Mesodermal cell (in vitro differentiated cells): Measurements from ENCODE around the gene TOMM7.
A peak's percentile ranks its signal among the peaks of the same experiment; 100 is the strongest.

Experiments used
- H3K27ac ChIP-seq: 2 replicates; pipeline ENCODE4 v1.7.0; 2013; ENCODE audit warnings: mild to moderate bottlenecking, low read depth, low read length, moderate library complexity; ENCODE audit not compliant: severe bottlenecking
- H3K36me3 ChIP-seq: 2 replicates; pipeline ENCODE4 v1.7.1; 2013; ENCODE audit warnings: mild to moderate bottlenecking, low read length, moderate library complexity; ENCODE audit not compliant: control insufficient read depth, insufficient read depth
- H3K4me1 ChIP-seq: one replicate; pipeline ENCODE4 v1.7.1; 2013; ENCODE audit warnings: mild to moderate bottlenecking, low read length; ENCODE audit not compliant: insufficient read depth, control insufficient read depth, poor library complexity, severe bottlenecking
- H3K4me3 ChIP-seq: 2 replicates; pipeline ENCODE4 v1.7.0; 2013; ENCODE audit warnings: low read length, control low read depth, mild to moderate bottlenecking; ENCODE audit not compliant: insufficient read depth, poor library complexity, severe bottlenecking; ENCODE audit errors: extremely low read depth
- H3K9me3 ChIP-seq: 2 replicates; pipeline ENCODE4 v1.7.1; 2013; ENCODE audit warnings: mild to moderate bottlenecking, low read length, moderate library complexity; ENCODE audit not compliant: control insufficient read depth
- WGBS, 2 experiments: methylation state at CpG; one replicate each; pipeline ENCODE4 v1.1.5; 2013; ENCODE audit warnings: missing lambda C conversion rate in 2 of 2; ENCODE audit not compliant: insufficient coverage in 2 of 2; 5-methylcytosine and 5-hydroxymethylcytosine counted together

TOMM7 gene

GRCh38 chr7:22821702-22822485 is 755 bp downstream of the TOMM7 start:
- no peaks in the 10 kb centered on the region for H3K9me3 ChIP-seq
- peaks cover 13% of the 10 kb centered on the region for H3K36me3 ChIP-seq
- H3K4me3 ChIP-seq = peak overlapping the region; percentile 69
- 0 to 10% methylated on average over 2 to 4 of the region's 18 CpGs for WGBS, 2 experiments
- peak overlapping the region; percentile 72 for H3K27ac ChIP-seq
- peaks cover 12% of the 10 kb centered on the region for H3K4me1 ChIP-seq

DNA sequence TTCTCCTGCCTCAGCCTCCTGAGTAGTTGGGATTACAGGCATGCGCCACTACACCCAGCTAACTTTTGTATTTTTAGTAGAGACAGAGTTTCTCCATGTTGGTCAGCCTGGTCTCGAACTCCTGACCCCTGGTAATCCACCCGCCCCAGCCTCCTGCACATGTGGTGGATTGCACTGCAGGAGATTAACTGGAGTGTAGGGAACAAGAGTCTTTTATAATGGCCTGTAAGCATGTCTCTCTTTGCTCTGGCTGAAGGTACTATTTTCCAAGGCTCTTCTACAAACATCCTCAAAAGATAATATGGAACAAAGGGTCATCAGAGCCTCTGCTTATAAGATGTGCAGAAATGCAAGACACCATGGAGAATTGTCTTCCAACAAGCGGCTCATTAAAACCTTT is 3.2 kb downstream of the TOMM7 start:
- no peak overlapping the region for H3K4me3 ChIP-seq
- peaks cover 12% of the 10 kb centered on the region for H3K4me1 ChIP-seq
- peaks cover 36% of the 10 kb centered on the region for H3K36me3 ChIP-seq
- WGBS, 2 experiments = 96 to 100% methylated on average over 1 to 4 of the region's 4 CpGs
- no peaks in the 10 kb centered on the region for H3K9me3 ChIP-seq
- H3K27ac ChIP-seq = no peak overlapping the region

DNA sequence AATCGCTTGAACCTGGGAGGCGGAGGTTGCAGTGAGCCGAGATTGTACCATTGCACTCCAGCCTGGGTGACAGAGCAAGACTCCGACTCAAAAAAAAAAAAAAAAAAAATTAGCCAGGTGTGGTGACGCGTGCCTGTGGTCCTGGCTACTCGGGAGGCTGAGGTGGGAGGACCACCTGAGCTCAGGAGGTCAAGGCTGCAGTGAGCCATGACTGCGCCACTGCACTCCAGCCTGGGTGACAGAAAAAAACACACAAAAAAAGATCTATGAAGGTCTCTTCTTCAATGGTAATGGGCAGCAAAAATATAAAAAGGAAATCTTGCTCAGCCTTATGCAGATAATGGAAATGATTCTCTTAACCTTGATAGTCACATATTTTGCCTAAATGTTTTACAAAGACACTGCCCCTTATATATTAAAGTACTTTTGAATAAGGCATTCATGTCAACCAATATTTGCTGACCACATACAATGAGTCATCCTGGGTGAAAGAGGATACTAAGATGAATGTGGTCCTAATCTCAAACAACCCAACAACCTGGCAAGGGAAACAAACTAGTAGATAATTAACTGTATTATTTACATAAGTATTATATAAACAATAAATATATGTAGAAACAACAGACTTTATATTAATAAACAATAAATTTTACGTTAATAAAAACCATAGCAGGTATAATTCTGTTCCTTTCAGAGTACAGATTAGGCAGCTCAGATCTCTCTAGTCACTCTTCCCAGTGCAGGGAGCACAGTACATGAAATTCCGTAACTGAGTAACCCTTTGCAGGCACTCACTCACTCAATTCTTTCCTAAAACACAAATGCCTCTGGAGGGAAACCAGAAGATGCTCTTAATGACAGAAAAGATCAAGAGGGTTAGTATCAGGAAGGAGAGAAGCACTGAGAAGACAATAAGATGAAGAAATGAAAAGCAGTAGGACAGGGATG is 8.1 kb downstream of the TOMM7 start:
- peaks cover 10% of the 10 kb centered on the region for H3K4me1 ChIP-seq

DNA sequence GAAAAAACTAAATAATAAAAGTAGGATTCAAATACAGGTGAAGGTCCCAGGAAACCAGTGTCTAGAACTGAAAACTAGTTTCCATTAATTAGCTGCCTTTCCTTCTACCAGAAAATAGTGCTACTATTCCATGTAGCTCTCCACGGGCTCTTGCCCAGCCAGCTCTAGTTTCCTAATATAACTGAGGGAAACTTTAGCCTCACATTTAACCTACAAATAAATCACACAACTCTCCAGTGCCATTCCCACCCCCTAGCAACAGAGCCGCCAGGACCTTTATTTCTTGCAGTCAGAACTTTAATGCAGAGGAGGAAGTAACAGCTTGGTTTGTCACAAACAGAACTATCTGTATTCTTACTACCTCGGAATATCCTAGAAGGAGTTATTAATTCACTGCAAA is 10.3 kb downstream of the TOMM7 start:
- no peak overlapping the region for H3K27ac ChIP-seq
- peaks cover 7% of the 10 kb centered on the region for H3K4me1 ChIP-seq
- 92 to 100% methylated on average over 1 to 2 of the region's 3 CpGs for WGBS, 2 experiments
- H3K4me3 ChIP-seq = no peak overlapping the region
- no peaks in the 10 kb centered on the region for H3K9me3 ChIP-seq
- peaks cover 54% of the 10 kb centered on the region for H3K36me3 ChIP-seq

More for the DNA sequence above, 8.1 kb downstream of the TOMM7 start:
- 84% methylated on average over 6 of the region's 10 CpGs; no CpG with 5 or more reads in 1 of the 2 experiments for WGBS, 2 experiments
- Histone ChIP-seq H3K9me3 (no peaks in the 10 kb centered on the region), H3K36me3 (peaks cover 63% of the 10 kb centered on the region), H3K4me3 (no peak overlapping the region), H3K27ac (no peak overlapping the region)

DNA sequence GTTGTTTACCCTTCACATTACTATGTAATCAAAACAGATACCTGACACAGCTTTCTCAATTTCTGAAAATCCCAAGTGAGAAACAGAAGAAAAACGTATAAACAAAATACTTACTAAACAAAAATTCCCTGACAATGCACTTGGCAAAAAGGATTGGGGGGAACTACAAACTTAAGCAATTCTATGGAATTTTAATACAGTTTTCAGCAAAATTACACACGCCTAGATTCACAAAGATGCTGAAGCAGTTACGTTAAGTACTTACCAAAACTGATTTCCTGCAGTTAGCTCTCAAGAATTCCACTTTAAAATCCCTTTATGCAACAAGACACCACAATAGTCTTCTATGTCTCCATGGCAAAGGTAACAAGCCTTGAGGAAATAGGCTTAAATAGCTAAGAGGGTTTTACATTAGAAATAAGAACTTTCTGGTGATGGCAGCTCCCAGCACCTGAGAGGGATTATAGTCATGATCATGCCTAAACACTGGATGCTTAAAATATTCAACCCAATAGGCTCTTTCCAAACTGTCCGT is 10.8 kb downstream of the TOMM7 start:
- no peak overlapping the region for H3K4me3 ChIP-seq
- WGBS, 2 experiments = 85 to 94% methylated on average over 2 of the region's 4 CpGs
- H3K36me3 ChIP-seq = peaks cover 49% of the 10 kb centered on the region

DNA sequence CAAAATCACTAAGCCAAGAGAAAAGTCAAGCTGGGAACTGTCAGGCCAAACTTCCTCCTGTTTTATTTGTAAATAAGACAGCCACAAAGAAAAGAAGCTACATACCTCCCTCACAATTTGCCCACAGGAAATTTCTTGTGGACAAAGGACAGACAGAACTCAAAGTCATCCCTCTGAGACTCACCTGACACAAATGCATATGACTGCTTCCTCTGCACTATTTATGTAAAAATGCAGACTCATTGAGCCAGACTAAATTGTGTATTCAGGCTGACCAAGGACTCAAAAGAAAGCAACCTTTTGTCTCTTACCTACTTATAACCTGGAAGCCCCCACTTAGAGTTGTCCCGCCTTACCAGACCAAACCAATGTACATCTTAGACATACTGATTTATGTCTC is 11.8 kb downstream of the TOMM7 start:
- peaks cover 7% of the 10 kb centered on the region for H3K4me1 ChIP-seq
- peak overlapping the region; percentile 29 for H3K27ac ChIP-seq
- WGBS, 2 experiments = 70 to 71% methylated on average over 1 of the region's 1 CpG
- H3K9me3 ChIP-seq = no peaks in the 10 kb centered on the region
- peaks cover 39% of the 10 kb centered on the region for H3K36me3 ChIP-seq
- H3K4me3 ChIP-seq = no peak overlapping the region

More for the DNA sequence above, 10.8 kb downstream of the TOMM7 start:
- Histone ChIP-seq H3K9me3 (no peaks in the 10 kb centered on the region), H3K4me1 (peaks cover 7% of the 10 kb centered on the region), H3K27ac (no peak overlapping the region)

GRCh38 chr7:22809902-22810642 is 12.6 kb downstream of the TOMM7 start:
- Histone ChIP-seq H3K36me3 (peaks cover 31% of the 10 kb centered on the region), H3K4me3 (no peak overlapping the region), H3K4me1 (peaks cover 7% of the 10 kb centered on the region), H3K9me3 (no peaks in the 10 kb centered on the region), H3K27ac (peak overlapping the region; percentile 29)
- 95 to 100% methylated on average over 3 of the region's 4 CpGs for WGBS, 2 experiments

GRCh38 chr7:22808140-22808539 is 14.5 kb downstream of the TOMM7 start:
- WGBS, 2 experiments = 88 to 93% methylated on average over 3 to 5 of the region's 6 CpGs
- Histone ChIP-seq H3K4me3 (no peak overlapping the region), H3K4me1 (peaks cover 4% of the 10 kb centered on the region), H3K9me3 (no peaks in the 10 kb centered on the region), H3K27ac (no peak overlapping the region), H3K36me3 (peaks cover 15% of the 10 kb centered on the region)

DNA sequence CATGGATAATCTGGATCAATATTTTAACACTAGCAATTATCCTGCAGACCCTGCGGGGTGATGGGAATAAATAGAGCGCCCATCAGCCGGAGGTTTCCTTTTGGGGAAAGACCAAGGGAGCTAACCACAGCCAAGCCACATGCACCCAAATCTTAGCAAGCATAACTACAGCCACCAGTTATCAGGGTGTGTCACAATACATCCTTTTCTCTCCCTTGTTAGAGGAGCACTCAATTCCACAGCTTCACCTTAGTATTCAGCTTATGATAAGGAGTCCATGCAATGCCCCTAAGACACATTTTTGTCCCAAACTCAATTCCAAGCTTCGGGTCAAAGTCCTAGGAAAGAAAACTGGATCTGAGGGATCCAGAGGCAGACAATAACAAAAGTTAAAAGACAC is 15.9 kb downstream of the TOMM7 start:
- WGBS, 2 experiments = 100% methylated on average over 2 of the region's 4 CpGs; no CpG with 5 or more reads in 1 of the 2 experiments
- no peaks in the 10 kb centered on the region for H3K9me3 ChIP-seq
- H3K36me3 ChIP-seq = peaks cover 2% of the 10 kb centered on the region

GRCh38 chr7:22805227-22805626 is 17.4 kb downstream of the TOMM7 start:
- Histone ChIP-seq H3K4me1 (no peaks in the 10 kb centered on the region), H3K36me3 (no peaks in the 10 kb centered on the region), H3K9me3 (no peaks in the 10 kb centered on the region), H3K27ac (no peak overlapping the region), H3K4me3 (no peak overlapping the region)
- no CpG with 5 or more reads among the region's 2 CpGs for WGBS, 2 experiments

More for the DNA sequence above, 15.9 kb downstream of the TOMM7 start:
- Histone ChIP-seq H3K4me3 (no peak overlapping the region), H3K4me1 (peaks cover 4% of the 10 kb centered on the region), H3K27ac (no peak overlapping the region)
